ENCODE data around the gene CATSPER1. TPM values are rescaled to one million over a fixed set of nuclear protein-coding genes. Genes with fewer than 3 reads are reported as not detected.

The CATSPER1 gene
- total and polyA plus RNA-seq, 2 of the 13 experiments (the other 11 are each of a cell fraction or from before 2014, with no cell fraction given), result 0.17 TPM; not detected in 1

GRCh38 chr11:66008468-66009101 is 17.7 kb downstream of the CATSPER1 start:
- TF ChIP-seq ZNF230 (CRISPR knock-in tag; IDR thresholded peaks at IDR 0.05), result no peak
- TF ChIP-seq ZFP91 (CRISPR knock-in tag; IDR thresholded peaks at IDR 0.05; ENCODE audit: borderline replicate concordance), result peak; percentile 84
- no peak for TF ChIP-seq TAF15 (IDR thresholded peaks at IDR 0.05; ENCODE audit: low read depth, low read length, poor library complexity, severe bottlenecking)
- TF ChIP-seq PREB (CRISPR knock-in tag; IDR thresholded peaks at IDR 0.05), result no peak
- TF ChIP-seq SRSF4 (IDR thresholded peaks at IDR 0.05; ENCODE audit: low read depth, low read length, poor library complexity, severe bottlenecking), result no peak
- no peak for TF ChIP-seq IKZF1 (IDR thresholded peaks at IDR 0.05)
- Histone ChIP-seq H3K4me2 (ENCODE audit: low read depth, low read length) (peak overlapping the region; percentile 49), H3K4me3 (replicated peaks in 1 of 3; ENCODE audit: insufficient read depth in 1 of 3, low read depth in 2 of 3, low read length in 3 of 3) (no peak overlapping the region; a peak in 1 of 6 replicates), H3K4me1 (ENCODE audit: insufficient read depth, low read length) (peaks cover 24% of the 10 kb centered on the region; the same call in 1 of the 2 replicates), H3K9me3 (ENCODE audit: low read length) (no peaks in the 10 kb centered on the region), H3K27me3 (ENCODE audit: control insufficient read depth in 1 of 2, insufficient read depth in 2 of 2, low read length in 2 of 2) (peaks cover 6 to 30% of the 10 kb centered on the region in 2 experiments; a peak in 4 of 5 replicates), H3K79me2 (ENCODE audit: insufficient read depth, low read length) (peaks cover 2% of the 10 kb centered on the region), H4K20me1 (ENCODE audit: insufficient read depth, low read length) (no peaks in the 10 kb centered on the region), H3K9ac (ENCODE audit: insufficient read depth, low read depth, low read length) (no peak overlapping the region), H2AFZ (ENCODE audit: low read length) (peak overlapping the region; percentile 69), H3K36me3 (replicated peaks in 1 of 2; ENCODE audit: control insufficient read depth in 1 of 2, insufficient read depth in 2 of 2, low read length in 2 of 2) (peaks cover 1 to 7% of the 10 kb centered on the region in 2 experiments; a peak in 3 of 5 replicates), H3K27ac (ENCODE audit: extremely low read length, insufficient read depth, low read length) (no peak overlapping the region)
- in situ Hi-C loops (cut with HindIII; ENCODE audit: extremely low pct_ligation_motif_present, low pct_unique_long_range_greater_than_20kb), result no loop called here
- FAIRE-seq (no peak), ATAC-seq (peak; percentile 10; the same call in 1 of the 3 replicates), DNase-seq (ENCODE audit: low spot score) (no peak)
- whole genome bisulfite sequencing (ENCODE audit: low lambda C conversion rate), result 15% methylated on average over 8 of the region's 10 CpGs
- POLR2A ChIA-PET, result interaction anchor here (0.6 to 1.2 kb wide), 3 partner anchors 14 to 288 kb away, joined by 3 read pairs; partner anchors contain the start of gene RNASEH2C
- no TSS peak for BruUV-seq (replicated peaks)
- intact Hi-C loops (cut with micrococcal nuclease; ENCODE audit: unreplicated experiment), result no loop called here
- CTCF ChIA-PET (ENCODE audit: low intra/inter-chr PET ratio, low total read pairs), result no interaction called here
